ENCODE measurements around the gene UBE3D.

The UBE3D gene

DNA sequence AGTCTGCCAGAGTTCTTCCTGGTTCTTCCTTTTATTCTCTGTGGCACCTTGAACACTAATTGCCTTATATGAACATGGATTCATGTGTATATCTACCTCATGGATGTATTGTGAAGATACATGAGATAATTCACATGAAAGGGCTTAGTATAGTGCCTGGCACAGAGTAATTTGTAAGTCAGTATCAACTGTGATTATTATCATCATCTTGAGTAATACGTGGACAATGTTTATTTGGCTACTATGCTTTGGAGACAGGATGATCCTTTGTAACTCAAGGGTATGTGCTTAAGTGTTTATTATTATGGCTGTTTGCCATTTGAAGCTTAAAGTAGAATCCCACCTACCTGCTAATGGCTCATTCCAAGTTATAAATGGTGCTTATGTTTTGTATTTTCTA lies 17.8 kb upstream of the UBE3D start (continued):
- TF ChIP-seq KLF1 (tag by site-specific recombination; IDR thresholded peaks at IDR 0.05): no peak
- TF ChIP-seq ZNF530 (tag by site-specific recombination; IDR thresholded peaks at IDR 0.05; ENCODE audit: low read depth): no peak
- no peak for TF ChIP-seq ZNF560 (tag by site-specific recombination; IDR thresholded peaks at IDR 0.05; ENCODE audit: borderline replicate concordance)
- no peak for TF ChIP-seq BCL11B (tag by site-specific recombination; IDR thresholded peaks at IDR 0.05; ENCODE audit: low read depth)
- no peak for TF ChIP-seq ZIC2 (tag by site-specific recombination; IDR thresholded peaks at IDR 0.05)
- no peak for TF ChIP-seq ZNF677 (tag by site-specific recombination; IDR thresholded peaks at IDR 0.05)

DNA sequence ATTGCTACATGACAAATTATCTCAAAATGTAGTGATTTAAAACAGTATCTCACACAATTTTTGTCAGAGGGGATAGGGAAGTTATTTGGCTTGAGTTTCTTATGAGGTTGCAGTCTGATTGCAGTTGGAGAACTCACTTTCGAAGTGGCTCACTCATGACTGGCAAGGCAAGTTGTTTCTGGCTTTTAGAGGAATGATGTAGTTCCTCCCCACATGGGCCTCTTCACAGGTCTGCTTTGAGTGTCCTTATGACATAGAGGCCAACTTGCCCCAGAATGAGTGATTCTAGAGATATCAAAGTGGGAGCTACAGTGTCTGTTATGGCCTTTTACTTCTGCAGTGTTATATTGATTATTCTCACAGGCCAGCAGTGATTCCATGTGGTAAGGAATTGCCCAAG lies 8.0 kb upstream of the UBE3D start:
- Histone ChIP-seq H3K4me1 (ENCODE audit: control insufficient read depth, insufficient read depth, low read length) (peaks cover 21% of the 10 kb centered on the region; the same call in 1 of the 2 replicates), H3K9me3 (ENCODE audit: control insufficient read depth, insufficient read depth, low read depth, low read length) (no peaks in the 10 kb centered on the region), H3K4me3 (ENCODE audit: low read depth, low read length) (no peak overlapping the region), H3K36me3 (ENCODE audit: control insufficient read depth in 2 of 2, insufficient read depth in 1 of 2, low read length in 2 of 2) (peaks cover 0 to 12% of the 10 kb centered on the region in 2 experiments; a peak in 2 of 3 replicates), H3K27ac (ENCODE audit: extremely low read depth, low read depth, low read length) (no peak overlapping the region)
- ChIA-PET POLR2A (no interaction called here), CTCF (interaction anchor here (1.3 kb wide), 1 partner anchor 8 kb away, joined by 7 read pairs; the partner anchor contains the start of gene UBE3D)
- TF ChIP-seq, protein P1, sequence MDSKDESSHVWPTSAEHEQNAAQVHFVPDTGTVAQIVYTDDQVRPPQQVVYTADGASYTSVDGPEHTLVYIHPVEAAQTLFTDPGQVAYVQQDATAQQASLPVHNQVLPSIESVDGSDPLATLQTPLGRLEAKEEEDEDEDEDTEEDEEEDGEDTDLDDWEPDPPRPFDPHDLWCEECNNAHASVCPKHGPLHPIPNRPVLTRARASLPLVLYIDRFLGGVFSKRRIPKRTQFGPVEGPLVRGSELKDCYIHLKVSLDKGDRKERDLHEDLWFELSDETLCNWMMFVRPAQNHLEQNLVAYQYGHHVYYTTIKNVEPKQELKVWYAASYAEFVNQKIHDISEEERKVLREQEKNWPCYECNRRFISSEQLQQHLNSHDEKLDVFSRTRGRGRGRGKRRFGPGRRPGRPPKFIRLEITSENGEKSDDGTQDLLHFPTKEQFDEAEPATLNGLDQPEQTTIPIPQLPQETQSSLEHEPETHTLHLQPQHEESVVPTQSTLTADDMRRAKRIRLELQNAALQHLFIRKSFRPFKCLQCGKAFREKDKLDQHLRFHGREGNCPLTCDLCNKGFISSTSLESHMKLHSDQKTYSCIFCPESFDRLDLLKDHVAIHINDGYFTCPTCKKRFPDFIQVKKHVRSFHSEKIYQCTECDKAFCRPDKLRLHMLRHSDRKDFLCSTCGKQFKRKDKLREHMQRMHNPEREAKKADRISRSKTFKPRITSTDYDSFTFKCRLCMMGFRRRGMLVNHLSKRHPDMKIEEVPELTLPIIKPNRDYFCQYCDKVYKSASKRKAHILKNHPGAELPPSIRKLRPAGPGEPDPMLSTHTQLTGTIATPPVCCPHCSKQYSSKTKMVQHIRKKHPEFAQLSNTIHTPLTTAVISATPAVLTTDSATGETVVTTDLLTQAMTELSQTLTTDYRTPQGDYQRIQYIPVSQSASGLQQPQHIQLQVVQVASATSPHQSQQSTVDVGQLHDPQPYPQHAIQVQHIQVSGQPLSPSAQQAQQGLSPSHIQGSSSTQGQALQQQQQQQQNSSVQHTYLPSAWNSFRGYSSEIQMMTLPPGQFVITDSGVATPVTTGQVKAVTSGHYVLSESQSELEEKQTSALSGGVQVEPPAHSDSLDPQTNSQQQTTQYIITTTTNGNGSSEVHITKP (tag by site-specific recombination; IDR thresholded peaks at IDR 0.05): no peak
- TF ChIP-seq ZNF48 (tag by site-specific recombination; IDR thresholded peaks at IDR 0.05) (no peak), MYNN (tag by site-specific recombination; IDR thresholded peaks at IDR 0.05; ENCODE audit: borderline replicate concordance) (no peak), HOXD13 (CRISPR knock-in tag; IDR thresholded peaks at IDR 0.05; ENCODE audit: borderline replicate concordance) (no peak), ZNF302 (tag by site-specific recombination; IDR thresholded peaks at IDR 0.05; ENCODE audit: low read depth) (no peak), BCL11A (tag by site-specific recombination; IDR thresholded peaks at IDR 0.05; ENCODE audit: low read depth) (no peak), ZNF777 (tag by site-specific recombination; IDR thresholded peaks at IDR 0.05; ENCODE audit: borderline replicate concordance) (no peak), ZNF791 (tag by site-specific recombination; IDR thresholded peaks at IDR 0.05) (no peak), ZNF274 (IDR thresholded peaks at IDR 0.05; ENCODE audit: low read length) (no peak), ZNF274 (tag by site-specific recombination; IDR thresholded peaks at IDR 0.05; ENCODE audit: borderline replicate concordance) (no peak), ZNF654 (tag by site-specific recombination; IDR thresholded peaks at IDR 0.05; ENCODE audit: low read depth) (no peak), ZNF114 (tag by site-specific recombination; IDR thresholded peaks at IDR 0.05) (no peak), IKZF3 (tag by site-specific recombination; IDR thresholded peaks at IDR 0.05) (no peak)
- TF ChIP-seq, protein P2, sequence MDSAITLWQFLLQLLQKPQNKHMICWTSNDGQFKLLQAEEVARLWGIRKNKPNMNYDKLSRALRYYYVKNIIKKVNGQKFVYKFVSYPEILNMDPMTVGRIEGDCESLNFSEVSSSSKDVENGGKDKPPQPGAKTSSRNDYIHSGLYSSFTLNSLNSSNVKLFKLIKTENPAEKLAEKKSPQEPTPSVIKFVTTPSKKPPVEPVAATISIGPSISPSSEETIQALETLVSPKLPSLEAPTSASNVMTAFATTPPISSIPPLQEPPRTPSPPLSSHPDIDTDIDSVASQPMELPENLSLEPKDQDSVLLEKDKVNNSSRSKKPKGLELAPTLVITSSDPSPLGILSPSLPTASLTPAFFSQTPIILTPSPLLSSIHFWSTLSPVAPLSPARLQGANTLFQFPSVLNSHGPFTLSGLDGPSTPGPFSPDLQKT (IDR thresholded peaks at IDR 0.05; ENCODE audit: borderline replicate concordance, low read depth, low read length): no peak
- TF ChIP-seq, protein P3, sequence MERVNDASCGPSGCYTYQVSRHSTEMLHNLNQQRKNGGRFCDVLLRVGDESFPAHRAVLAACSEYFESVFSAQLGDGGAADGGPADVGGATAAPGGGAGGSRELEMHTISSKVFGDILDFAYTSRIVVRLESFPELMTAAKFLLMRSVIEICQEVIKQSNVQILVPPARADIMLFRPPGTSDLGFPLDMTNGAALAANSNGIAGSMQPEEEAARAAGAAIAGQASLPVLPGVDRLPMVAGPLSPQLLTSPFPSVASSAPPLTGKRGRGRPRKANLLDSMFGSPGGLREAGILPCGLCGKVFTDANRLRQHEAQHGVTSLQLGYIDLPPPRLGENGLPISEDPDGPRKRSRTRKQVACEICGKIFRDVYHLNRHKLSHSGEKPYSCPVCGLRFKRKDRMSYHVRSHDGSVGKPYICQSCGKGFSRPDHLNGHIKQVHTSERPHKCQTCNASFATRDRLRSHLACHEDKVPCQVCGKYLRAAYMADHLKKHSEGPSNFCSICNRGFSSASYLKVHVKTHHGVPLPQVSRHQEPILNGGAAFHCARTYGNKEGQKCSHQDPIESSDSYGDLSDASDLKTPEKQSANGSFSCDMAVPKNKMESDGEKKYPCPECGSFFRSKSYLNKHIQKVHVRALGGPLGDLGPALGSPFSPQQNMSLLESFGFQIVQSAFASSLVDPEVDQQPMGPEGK (tag by site-specific recombination; IDR thresholded peaks at IDR 0.05): no peak

Data from HEK293 (cell line).